ENCODE results near the gene ACVR1B. TPM values are rescaled to one million over a fixed set of nuclear protein-coding genes. Genes with fewer than 3 reads are reported as not detected.

The ACVR1B gene
- total and polyA plus RNA-seq, 9 of the 15 experiments (the other 6 are each of a cell fraction or from before 2014, with no cell fraction given): 0.97 to 15.1 (median 6.8) TPM

DNA sequence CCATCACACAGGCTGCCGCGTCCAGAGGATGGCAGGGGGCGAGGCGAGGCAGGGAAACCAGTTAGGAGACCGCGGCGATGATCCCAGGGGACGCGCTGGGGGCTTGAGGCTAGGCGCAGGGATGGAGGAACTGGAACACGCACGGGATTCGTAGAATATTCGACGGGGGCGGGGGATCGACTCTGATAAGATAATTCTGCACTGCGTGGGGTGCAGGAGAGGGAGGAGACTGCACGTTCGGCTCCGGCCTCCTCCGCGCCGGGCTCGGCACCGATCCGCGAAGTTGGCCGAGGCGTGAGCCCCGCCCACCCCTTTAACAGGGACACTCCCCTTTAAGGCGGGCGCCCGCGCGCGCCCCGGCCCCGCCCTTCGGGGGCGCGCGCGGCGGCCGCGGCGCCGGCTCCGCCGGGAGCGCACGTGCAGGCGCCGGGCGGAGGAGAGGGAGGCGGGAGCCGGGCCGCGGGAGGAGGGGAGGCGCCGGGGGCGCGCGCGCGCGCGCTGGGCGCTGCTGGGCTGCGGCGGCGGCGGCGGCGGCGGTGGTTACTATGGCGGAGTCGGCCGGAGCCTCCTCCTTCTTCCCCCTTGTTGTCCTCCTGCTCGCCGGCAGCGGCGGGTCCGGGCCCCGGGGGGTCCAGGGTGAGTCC, at the start of gene ACVR1B (continued):
- no peak for TF ChIP-seq ZNF282 (CRISPR knock-in tag; IDR thresholded peaks at IDR 0.05)

DNA sequence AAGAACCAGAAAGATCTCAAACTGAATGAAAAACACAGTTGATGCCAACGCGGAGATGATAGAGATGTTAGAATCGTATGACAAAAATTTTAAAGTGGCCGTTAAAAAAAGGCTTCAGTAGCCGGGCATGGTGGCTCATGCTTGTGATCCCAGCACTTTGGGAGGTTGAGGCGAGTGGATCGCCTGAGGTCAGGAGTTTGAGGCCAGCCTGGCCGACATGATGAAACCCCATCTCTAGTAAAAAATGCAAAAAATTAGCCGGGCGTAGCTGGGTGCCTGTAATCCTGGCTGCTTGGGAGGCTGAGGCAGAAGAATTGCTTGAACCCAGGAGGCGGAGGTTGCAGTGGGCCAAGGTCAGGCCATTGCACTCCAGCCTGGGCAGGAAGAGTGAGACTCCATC, 49.6 kb upstream of the ACVR1B start:
- no TSS peak for BruUV-seq (replicated peaks)
- 84% methylated on average over 10 of the region's 11 CpGs for WGBS (ENCODE audit: insufficient coverage, low coverage, missing lambda C conversion rate)

DNA sequence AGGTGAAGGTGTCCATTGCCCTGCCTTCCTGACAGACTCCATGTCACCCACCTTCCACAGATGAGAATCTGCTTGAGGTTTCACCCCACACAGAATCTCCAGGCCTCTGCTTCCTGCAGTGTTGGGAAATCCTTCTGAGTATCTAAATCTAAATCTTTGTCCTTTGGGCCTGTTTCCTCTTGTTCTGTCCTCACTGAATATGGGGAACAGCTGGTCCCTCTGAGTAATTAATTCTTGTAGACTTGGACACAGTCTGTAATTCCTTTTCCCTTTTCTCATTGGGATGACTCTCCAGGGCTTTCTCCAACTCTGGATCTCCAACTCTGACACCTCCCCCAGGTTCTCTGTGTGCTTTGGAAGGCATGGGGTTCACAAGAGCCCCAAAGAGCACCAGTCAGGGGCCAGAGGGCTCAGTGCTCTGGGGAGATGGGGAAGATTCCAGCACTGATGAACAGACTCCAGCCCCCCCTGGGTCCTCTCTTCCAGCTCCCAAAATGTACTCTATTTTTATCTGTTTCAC, 46.5 kb upstream of the ACVR1B start:
- FAIRE-seq: no peak
- Histone ChIP-seq H3K36me3 (ENCODE audit: control insufficient read depth, insufficient read depth, low read length) (no peaks in the 10 kb centered on the region), H3K79me2 (ENCODE audit: control insufficient read depth, insufficient read depth, low read length) (no peaks in the 10 kb centered on the region), H3K4me3 (peak overlapping the region; percentile 32), H3K9me1 (ENCODE audit: control insufficient read depth, insufficient read depth, low read length) (no peaks in the 10 kb centered on the region), H3K27me3 (ENCODE audit: control insufficient read depth in 2 of 2, insufficient read depth in 2 of 2, low read length in 2 of 2) (no peaks in the 10 kb centered on the region), H3K9me3 (replicated peaks; ENCODE audit: control insufficient read depth, insufficient read depth, low read depth, low read length) (no peaks in the 10 kb centered on the region; the same call in 1 of the 2 replicates), H2AFZ (ENCODE audit: low read depth, low read length) (peak overlapping the region; percentile 82), H3K4me1 (replicated peaks in 1 of 2; ENCODE audit: control insufficient read depth in 2 of 2, insufficient read depth in 2 of 2, low read length in 2 of 2) (peaks cover 37 to 48% of the 10 kb centered on the region in 2 experiments), H4K20me1 (replicated peaks; ENCODE audit: control insufficient read depth, insufficient read depth, low read length) (no peaks in the 10 kb centered on the region), H3K27ac (ENCODE audit: extremely low read depth, low read depth, low read length) (peak overlapping the region; percentile 90), H3K9ac (ENCODE audit: insufficient read depth in 1 of 2, low read depth in 2 of 2, low read length in 2 of 2) (peak overlapping the region; percentile 75 to 78; a peak in 3 of 4 replicates), H3K4me2 (ENCODE audit: insufficient read depth, low read length) (peak overlapping the region; percentile 79)
- intact Hi-C loops (cut with micrococcal nuclease): no loop called here
- peak in 1 of 4 experiments; percentile 20 for DNase-seq (ENCODE audit: extremely low read depth in 1 of 4, low spot score in 3 of 4)
- ChIA-PET POLR2A (interaction anchor here (0.6 to 2.0 kb wide), 14 partner anchors 10 to 569 kb away, joined by 3 to 9 read pairs (median 3); no protein-coding TSS in a partner anchor), CTCF (ENCODE audit: low intra/inter-chr PET ratio) (no interaction called here)
- BruUV-seq (replicated peaks): TSS peak; percentile 98
- in situ Hi-C loops (cut with MboI): no loop called here
- ATAC-seq: peak; percentile 17
- no peak for TF ChIP-seq BRD9 (IDR thresholded peaks at IDR 0.05; ENCODE audit: low read depth, partially characterized antibody)
- no peak for TF ChIP-seq FOXA1 (IDR thresholded peaks at IDR 0.05; ENCODE audit: borderline replicate concordance)
- TF ChIP-seq ETV1 (tag; conservative IDR thresholded peaks at IDR 0.05; ENCODE audit: low read depth): 0 out of 2 replicates have a peak, but pooled peaks have one; percentile 24
- no peak for TF ChIP-seq RHOXF2B (CRISPR knock-in tag; conservative IDR thresholded peaks at IDR 0.05)
- TF ChIP-seq CREB1 (IDR thresholded peaks at IDR 0.05): no peak
- 0 out of 2 replicates have a peak, but pooled peaks have one; percentile 4 for TF ChIP-seq CREB1 (CRISPR knock-in tag; IDR thresholded peaks at IDR 0.05)
- no peak for TF ChIP-seq ZNF644 (tag; IDR thresholded peaks at IDR 0.05; ENCODE audit: low read depth)
- no peak; the same call in 1 of the 2 replicates for TF ChIP-seq HDAC2 (IDR thresholded peaks at IDR 0.05)
- TF ChIP-seq ZNF143 (CRISPR knock-in tag; IDR thresholded peaks at IDR 0.05): no peak
- peak; percentile 83 for TF ChIP-seq CEBPB (tag; IDR thresholded peaks at IDR 0.05)
- TF ChIP-seq TEAD1 (CRISPR knock-in tag; IDR thresholded peaks at IDR 0.05): no peak
- no peak for TF ChIP-seq MIER1 (IDR thresholded peaks at IDR 0.05; ENCODE audit: low read depth)
- TF ChIP-seq SMARCB1 (IDR thresholded peaks at IDR 0.05; ENCODE audit: insufficient read length, low read depth): no peak
- peak; percentile 42; the same call in 1 of the 2 replicates for TF ChIP-seq GATA2 (CRISPR knock-in tag; IDR thresholded peaks at IDR 0.05)

More for the DNA sequence above, 49.6 kb upstream of the ACVR1B start:
- FAIRE-seq (no peak), ATAC-seq (no peak), DNase-seq (ENCODE audit: extremely low read depth in 1 of 4, low spot score in 3 of 4) (no peak)
- intact Hi-C loops (cut with micrococcal nuclease) (no loop called here), in situ Hi-C loops (cut with MboI) (no loop called here)
- H3K4me1 ChIP-seq (replicated peaks in 1 of 2; ENCODE audit: control insufficient read depth in 2 of 2, insufficient read depth in 2 of 2, low read length in 2 of 2): peaks cover 24 to 30% of the 10 kb centered on the region in 2 experiments
- H3K9me3 ChIP-seq (replicated peaks; ENCODE audit: control insufficient read depth, insufficient read depth, low read depth, low read length): no peaks in the 10 kb centered on the region; the same call in 1 of the 2 replicates
- H3K9me1 ChIP-seq (ENCODE audit: control insufficient read depth, insufficient read depth, low read length): no peaks in the 10 kb centered on the region
- H2AFZ ChIP-seq (ENCODE audit: low read depth, low read length): no peak overlapping the region
- no peak overlapping the region for H3K9ac ChIP-seq (ENCODE audit: insufficient read depth in 1 of 2, low read depth in 2 of 2, low read length in 2 of 2)
- CTCF ChIA-PET (ENCODE audit: low intra/inter-chr PET ratio): no interaction called here
- no peak overlapping the region for H3K27ac ChIP-seq (ENCODE audit: extremely low read depth, low read depth, low read length)
- H3K4me3 ChIP-seq: no peak overlapping the region
- H3K27me3 ChIP-seq (ENCODE audit: control insufficient read depth in 2 of 2, insufficient read depth in 2 of 2, low read length in 2 of 2): no peaks in the 10 kb centered on the region
- no peaks in the 10 kb centered on the region for H3K79me2 ChIP-seq (ENCODE audit: control insufficient read depth, insufficient read depth, low read length)
- H3K36me3 ChIP-seq (ENCODE audit: control insufficient read depth, insufficient read depth, low read length): no peaks in the 10 kb centered on the region
- POLR2A ChIA-PET: interaction anchor here (1.2 kb wide), 1 partner anchor 16 kb away, joined by 3 read pairs; no protein-coding TSS in a partner anchor
- H4K20me1 ChIP-seq (replicated peaks; ENCODE audit: control insufficient read depth, insufficient read depth, low read length): no peaks in the 10 kb centered on the region
- H3K4me2 ChIP-seq (ENCODE audit: insufficient read depth, low read length): no peak overlapping the region
- no peak for TF ChIP-seq ARID2 (IDR thresholded peaks at IDR 0.05)
